B cell (primary cell): ENCODE measurements around the gene OR14I1. TPM values are rescaled to one million over a fixed set of nuclear protein-coding genes. Genes with fewer than 3 reads are reported as not detected.

Experiments
- ATAC-seq: fragments of 200-7000 bp; cut with Tn5 transposase; one replicate; pipeline ENCODE4 v1.10.0; 2021; ENCODE audit warnings: low read depth, mild to moderate bottlenecking, moderate number of reproducible peaks, moderate library complexity
- CTCF ChIA-PET: fragments of 350-600 bp; sonication (Branson Sonifier 250); formaldehyde crosslinking; loops from one replicate; lab custom pipeline; 2021; ENCODE audit warnings: antibody characterized with exemption, inconsistent platforms; lab: Charles Lee
- POLR2A ChIA-PET: fragments of 350-600 bp; sonication (Branson Sonifier 250); formaldehyde crosslinking; loops from one replicate; lab custom pipeline; 2021; ENCODE audit warnings: antibody characterized with exemption; lab: Charles Lee
- DNase-seq: peaks from one replicate; pipeline ENCODE4 v3.0.0; 2013
- H2AFZ ChIP-seq: 2 replicates; pipeline ENCODE4 v1.6.1; 2012; ENCODE audit warnings: mild to moderate bottlenecking, low read depth, low read length; ENCODE audit not compliant: insufficient read depth, poor library complexity, severe bottlenecking
- H3K27ac ChIP-seq, 2 donors: 1 replicate in 1 of 2; 2 replicates in 1 of 2; pipeline ENCODE4 v1.5.1; 2012 to 2013; ENCODE audit warnings: low read length in 2 of 2, mild to moderate bottlenecking in 2 of 2, moderate library complexity in 1 of 2
- H3K27me3 ChIP-seq, 4 experiments: fragments of 200-600 bp in 1 of 4; sonication (generic) in 1 of 4; replicated peaks in 1 of 4; 1 replicate in 2 of 4; 2 replicates in 2 of 4; pipeline versions ENCODE4 v1.6.1 to v1.7.0; 2013 to 2016; ENCODE audit warnings: low read length in 3 of 4, mild to moderate bottlenecking in 2 of 4, mixed read lengths in 1 of 4, moderate library complexity in 1 of 4; ENCODE audit not compliant: insufficient read depth in 4 of 4, control insufficient read depth in 3 of 4; ENCODE audit errors: control extremely low read depth in 1 of 4
- H3K36me3 ChIP-seq, 2 experiments: replicated peaks in 1 of 2; 1 replicate in 1 of 2; 2 replicates in 1 of 2; pipeline versions ENCODE4 v1.6.1 to v1.7.1; 2013; ENCODE audit warnings: low read length in 1 of 2; ENCODE audit not compliant: insufficient read depth in 2 of 2, control insufficient read depth in 1 of 2; ENCODE audit errors: control extremely low read depth in 1 of 2, extremely low read depth in 1 of 2
- H3K4me1 ChIP-seq, 2 donors: fragments of 200-600 bp in 1 of 2; sonication (generic) in 1 of 2; 1 replicate in 1 of 2; 2 replicates in 1 of 2; pipeline versions ENCODE4 v1.5.1 to v1.6.1; 2013 to 2017; ENCODE audit warnings: low read length in 2 of 2; ENCODE audit not compliant: control insufficient read depth in 2 of 2, insufficient read depth in 2 of 2
- H3K4me2 ChIP-seq: replicated peaks from 2 replicates; pipeline ENCODE3; 2012; ENCODE audit warnings: mild to moderate bottlenecking, low read depth, low read length; ENCODE audit not compliant: poor library complexity, severe bottlenecking
- H3K4me3 ChIP-seq, 5 experiments: fragments of 200-600 bp in 1 of 5; sonication (generic) in 1 of 5; 1 replicate in 3 of 5; 2 replicates in 2 of 5; pipeline versions ENCODE4 v1.5.1 to v1.7.0; 2011 to 2016; ENCODE audit warnings: low read length in 4 of 5, mild to moderate bottlenecking in 4 of 5, low read depth in 2 of 5, control low read depth in 1 of 5, moderate library complexity in 1 of 5; ENCODE audit not compliant: insufficient read depth in 1 of 5; ENCODE audit errors: control extremely low read depth in 1 of 5, extremely low read depth in 1 of 5
- H3K79me2 ChIP-seq: fragments of 200-600 bp; sonication (generic); one replicate; pipeline ENCODE4 v1.6.0; 2016; ENCODE audit warnings: low read length; ENCODE audit not compliant: control insufficient read depth, insufficient read depth
- H3K9ac ChIP-seq: fragments of 200-600 bp; sonication (generic); 2 replicates; pipeline ENCODE4 v1.6.1; 2017; ENCODE audit warnings: mild to moderate bottlenecking, low read length, moderate library complexity
- H3K9me3 ChIP-seq, 3 donors: one replicate each; pipeline versions ENCODE4 v1.6.1 to v1.7.1; 2013; ENCODE audit warnings: low read length in 2 of 3; ENCODE audit not compliant: control insufficient read depth in 2 of 3, insufficient read depth in 1 of 3; ENCODE audit errors: control extremely low read depth in 1 of 3
- H4K20me1 ChIP-seq: 2 replicates; pipeline ENCODE4 v1.6.0; 2012; ENCODE audit warnings: mild to moderate bottlenecking, low read length; ENCODE audit not compliant: insufficient read depth, control insufficient read depth, poor library complexity, severe bottlenecking
- H3K27ac Mint-ChIP-seq: one replicate; pipeline ENCODE4 v1.8.0; 2021; ENCODE audit warnings: mixed read lengths
- H3K27me3 Mint-ChIP-seq: one replicate; pipeline ENCODE4 v1.8.0; 2021; ENCODE audit warnings: mixed read lengths
- H3K4me1 Mint-ChIP-seq: one replicate; pipeline ENCODE4 v1.8.0; 2021; ENCODE audit warnings: mixed read lengths
- H3K4me3 Mint-ChIP-seq: one replicate; pipeline ENCODE4 v1.8.0; 2021; ENCODE audit warnings: mixed read lengths
- H3K9me3 Mint-ChIP-seq: one replicate; pipeline ENCODE4 v1.8.0; 2022; ENCODE audit warnings: mixed read lengths; ENCODE audit not compliant: insufficient read depth
- EZH2 ChIP-seq: IDR thresholded peaks from 2 replicates; pipeline ENCODE4 v1.6.1; 2012; ENCODE audit warnings: borderline replicate concordance, low read depth, mild to moderate bottlenecking, moderate library complexity, low read length; ENCODE audit not compliant: insufficient read depth, poor library complexity, severe bottlenecking
- WGBS: methylation state at CpG from one replicate; pipeline ENCODE4 v1.1.5; 2013; ENCODE audit warnings: missing lambda C conversion rate; ENCODE audit not compliant: insufficient coverage; 5-methylcytosine and 5-hydroxymethylcytosine counted together
- intact Hi-C: fragments of 100-400 bp; cut with micrococcal nuclease; formaldehyde crosslinking; loops from one replicate; pipeline ENCODE4 v1.10.0; 2022
- polyA plus RNA-seq: library from polyadenylated mRNA; depleted of rRNA; stranded (reverse); fragments of >200 nt; gene quantifications from 2 replicates; pipeline ENCODE4 v1.2.3, GENCODE V29; 2012
- total RNA-seq, 2 donors: library from RNA; stranded (reverse); fragments of 120-200 nt in 1 of 2; gene quantifications; 1 replicate in 1 of 2; 2 replicates in 1 of 2; pipeline versions ENCODE4 v1.2.3 to v1.2.4, GENCODE V29; 2013 to 2022
- TF ChIP-seq, protein P1 (sequence below): fragments of 200-600 bp; IDR thresholded peaks from one replicate; pipeline ENCODE4 v1.8.0; 2022; ENCODE audit warnings: antibody characterized with exemption, mild to moderate bottlenecking

The OR14I1 gene
- total and polyA plus RNA-seq, 2 donors (not counting 1 experiment from before 2014, with no cell fraction given), result not detected

DNA sequence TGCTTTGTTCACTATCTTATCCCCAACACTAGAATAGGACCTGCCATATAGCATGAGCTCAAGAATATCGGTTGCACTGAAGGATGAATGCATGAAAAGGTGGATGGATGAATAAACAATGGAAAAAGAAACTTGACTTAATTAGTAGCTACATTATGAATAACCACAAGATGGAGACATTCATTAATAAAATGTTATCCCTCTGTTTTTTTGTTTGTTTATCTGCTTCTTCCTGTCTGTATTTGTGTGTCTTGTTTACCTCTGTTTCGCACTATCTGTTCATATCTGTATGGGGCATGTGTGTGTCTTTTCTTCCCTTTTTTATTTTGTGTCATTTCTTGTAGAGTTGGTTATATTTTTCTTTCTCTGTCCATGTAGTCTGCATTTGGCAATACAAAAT, 1.1 kb upstream of the OR14I1 start:
- Histone ChIP-seq H3K4me3 (no peak overlapping the region), H3K9ac (no peak overlapping the region), H3K36me3 (no peaks in the 10 kb centered on the region), H2AFZ (peak overlapping the region; percentile 44), H3K9me3 (no peaks in the 10 kb centered on the region), H3K27ac (no peak overlapping the region), H3K4me1 (peaks cover 0 to 5% of the 10 kb centered on the region in 2 donors), H4K20me1 (no peaks in the 10 kb centered on the region), H3K4me2 (no peak overlapping the region), H3K79me2 (no peaks in the 10 kb centered on the region), H3K27me3 (no peaks in the 10 kb centered on the region)
- intact Hi-C loops, result loop anchor here (1.0 kb wide), 1 partner anchor 104 kb away; no protein-coding TSS in a partner anchor
- peaks cover 4% of the 10 kb centered on the region for H3K4me1 Mint-ChIP-seq
- ChIA-PET POLR2A (interaction anchor here (0.6 kb wide), 1 partner anchor 75 kb away, joined by 8 read pairs; no protein-coding TSS in a partner anchor), CTCF (interaction anchor here (0.7 to 21.8 kb wide), 12 partner anchors 17 to 223 kb away, joined by 3 to 274 read pairs (median 4); partner anchors contain the start of gene ZNF672)
- ATAC-seq (no peak), DNase-seq (peak; percentile 43)
- H3K27ac Mint-ChIP-seq, result no peak overlapping the region
- H3K27me3 Mint-ChIP-seq, result no peaks in the 10 kb centered on the region
- WGBS, result no CpG with 5 or more reads among the region's 2 CpGs
- no peak overlapping the region for H3K4me3 Mint-ChIP-seq
- TF ChIP-seq, protein P1, sequence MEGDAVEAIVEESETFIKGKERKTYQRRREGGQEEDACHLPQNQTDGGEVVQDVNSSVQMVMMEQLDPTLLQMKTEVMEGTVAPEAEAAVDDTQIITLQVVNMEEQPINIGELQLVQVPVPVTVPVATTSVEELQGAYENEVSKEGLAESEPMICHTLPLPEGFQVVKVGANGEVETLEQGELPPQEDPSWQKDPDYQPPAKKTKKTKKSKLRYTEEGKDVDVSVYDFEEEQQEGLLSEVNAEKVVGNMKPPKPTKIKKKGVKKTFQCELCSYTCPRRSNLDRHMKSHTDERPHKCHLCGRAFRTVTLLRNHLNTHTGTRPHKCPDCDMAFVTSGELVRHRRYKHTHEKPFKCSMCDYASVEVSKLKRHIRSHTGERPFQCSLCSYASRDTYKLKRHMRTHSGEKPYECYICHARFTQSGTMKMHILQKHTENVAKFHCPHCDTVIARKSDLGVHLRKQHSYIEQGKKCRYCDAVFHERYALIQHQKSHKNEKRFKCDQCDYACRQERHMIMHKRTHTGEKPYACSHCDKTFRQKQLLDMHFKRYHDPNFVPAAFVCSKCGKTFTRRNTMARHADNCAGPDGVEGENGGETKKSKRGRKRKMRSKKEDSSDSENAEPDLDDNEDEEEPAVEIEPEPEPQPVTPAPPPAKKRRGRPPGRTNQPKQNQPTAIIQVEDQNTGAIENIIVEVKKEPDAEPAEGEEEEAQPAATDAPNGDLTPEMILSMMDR, result peak; percentile 59
- TF ChIP-seq EZH2, result no peak
- H3K9me3 Mint-ChIP-seq, result no peaks in the 10 kb centered on the region

DNA sequence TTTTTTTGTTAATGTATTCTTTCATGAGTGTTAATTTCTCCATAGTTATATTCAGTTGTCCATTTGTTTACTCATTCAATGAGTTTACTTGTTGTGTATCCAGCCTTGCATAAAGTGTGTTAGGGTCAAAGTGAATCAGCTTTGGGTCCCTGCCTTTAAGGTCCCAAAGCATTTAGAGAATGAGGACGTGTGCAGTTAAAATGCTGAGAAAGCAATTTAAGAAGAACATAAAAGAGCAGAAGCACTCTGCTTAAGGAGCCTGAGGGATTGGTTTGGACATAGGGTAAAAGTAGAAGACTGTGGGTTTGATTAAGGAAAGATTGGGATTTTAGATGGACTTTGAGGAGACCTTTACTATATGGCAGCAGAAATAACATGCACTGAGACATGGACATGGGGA, 3.5 kb downstream of the OR14I1 start:
- 75% methylated on average over 1 of the region's 1 CpG for WGBS
- Histone ChIP-seq H3K36me3 (no peaks in the 10 kb centered on the region), H2AFZ (no peak overlapping the region), H3K9me3 (no peaks in the 10 kb centered on the region), H3K79me2 (no peaks in the 10 kb centered on the region), H3K4me2 (no peak overlapping the region), H3K27ac (no peak overlapping the region), H3K4me3 (no peak overlapping the region), H3K4me1 (peaks cover 15 to 16% of the 10 kb centered on the region in 2 donors), H3K27me3 (no peaks in the 10 kb centered on the region), H4K20me1 (no peaks in the 10 kb centered on the region), H3K9ac (no peak overlapping the region)
- Mint-ChIP-seq H3K4me1 (peaks cover 13% of the 10 kb centered on the region), H3K27me3 (no peaks in the 10 kb centered on the region), H3K4me3 (no peak overlapping the region), H3K9me3 (no peaks in the 10 kb centered on the region), H3K27ac (no peak overlapping the region)
- intact Hi-C loops, result no loop called here
- no peak for DNase-seq
- ChIA-PET POLR2A (no interaction called here), CTCF (interaction anchor here (1.1 to 21.8 kb wide), 4 partner anchors 51 to 108 kb away, joined by 3 to 274 read pairs (median 13); no protein-coding TSS in a partner anchor)
- TF ChIP-seq EZH2, result no peak
- TF ChIP-seq, protein P1, result no peak
- ATAC-seq, result no peak
